ENCODE measurements around the gene TMPRSS2. TPM values are rescaled to one million over a fixed set of nuclear protein-coding genes. Genes with fewer than 3 reads are reported as not detected.

The TMPRSS2 gene
- total RNA-seq, 1 experiment from 2014 or later, result not detected

- ChIA-PET POLR2A (no interaction called here), CTCF (interaction anchor here (0.6 to 0.9 kb wide), 2 partner anchors 25 to 46 kb away, joined by 3 read pairs; no protein-coding TSS in a partner anchor)
- no peaks in the 10 kb centered on the region for H3K4me1 Mint-ChIP-seq (ENCODE audit: insufficient read depth, unreplicated experiment)
- no TSS peak for BruUV-seq (replicated peaks)
- no peak overlapping the region for H3K27ac Mint-ChIP-seq (ENCODE audit: low read depth, unreplicated experiment)
- H3K27me3 Mint-ChIP-seq (ENCODE audit: insufficient read depth, unreplicated experiment), result no peaks in the 10 kb centered on the region
- H3K9me3 Mint-ChIP-seq (ENCODE audit: unreplicated experiment), result no peaks in the 10 kb centered on the region
- no peak for TF ChIP-seq CTCF (IDR thresholded peaks at IDR 0.05; ENCODE audit: unreplicated experiment)
- no peak overlapping the region for H3K4me3 Mint-ChIP-seq (ENCODE audit: unreplicated experiment)
- intact Hi-C loops (cut with micrococcal nuclease), result no loop called here
- no peak for DNase-seq (ENCODE audit: unreplicated experiment)
- no peaks in the 10 kb centered on the region for H3K36me3 Mint-ChIP-seq (ENCODE audit: insufficient read depth, unreplicated experiment)
Measured at GRCh38 chr21:41519806-41520559, 12.0 kb upstream of the TMPRSS2 start.

- Mint-ChIP-seq H3K4me1 (ENCODE audit: insufficient read depth, unreplicated experiment) (no peaks in the 10 kb centered on the region), H3K36me3 (ENCODE audit: insufficient read depth, unreplicated experiment) (no peaks in the 10 kb centered on the region), H3K27me3 (ENCODE audit: insufficient read depth, unreplicated experiment) (no peaks in the 10 kb centered on the region), H3K9me3 (ENCODE audit: unreplicated experiment) (no peaks in the 10 kb centered on the region), H3K4me3 (ENCODE audit: unreplicated experiment) (no peak overlapping the region), H3K27ac (ENCODE audit: low read depth, unreplicated experiment) (no peak overlapping the region)
- ChIA-PET POLR2A (no interaction called here), CTCF (no interaction called here)
- intact Hi-C loops (cut with micrococcal nuclease), result no loop called here
- DNase-seq (ENCODE audit: unreplicated experiment), result no peak
- TF ChIP-seq CTCF (IDR thresholded peaks at IDR 0.05; ENCODE audit: unreplicated experiment), result no peak
- no TSS peak for BruUV-seq (replicated peaks)
Measured at GRCh38 chr21:41518757-41519156, 10.8 kb upstream of the TMPRSS2 start.

- CTCF ChIA-PET, result no interaction called here
Measured at GRCh38 chr21:41511858-41512257, 3.9 kb upstream of the TMPRSS2 start.

GRCh38 chr21:41510500-41510899 is 2.5 kb upstream of the TMPRSS2 start:
- TF ChIP-seq CTCF (IDR thresholded peaks at IDR 0.05; ENCODE audit: unreplicated experiment), result no peak
- Mint-ChIP-seq H3K4me1 (ENCODE audit: insufficient read depth, unreplicated experiment) (no peaks in the 10 kb centered on the region), H3K27me3 (ENCODE audit: insufficient read depth, unreplicated experiment) (peaks cover 46% of the 10 kb centered on the region), H3K9me3 (ENCODE audit: unreplicated experiment) (no peaks in the 10 kb centered on the region), H3K27ac (ENCODE audit: low read depth, unreplicated experiment) (no peak overlapping the region), H3K4me3 (ENCODE audit: unreplicated experiment) (no peak overlapping the region), H3K36me3 (ENCODE audit: insufficient read depth, unreplicated experiment) (no peaks in the 10 kb centered on the region)
- intact Hi-C loops (cut with micrococcal nuclease), result no loop called here
- no peak for DNase-seq (ENCODE audit: unreplicated experiment)
- no TSS peak for BruUV-seq (replicated peaks)
- ChIA-PET POLR2A (interaction anchor here (0.9 kb wide), 1 partner anchor 9 kb away, joined by 3 read pairs; no protein-coding TSS in a partner anchor), CTCF (no interaction called here)

More at GRCh38 chr21:41511858-41512257, 3.9 kb upstream of the TMPRSS2 start:
- H3K27me3 Mint-ChIP-seq (ENCODE audit: insufficient read depth, unreplicated experiment), result peaks cover 32% of the 10 kb centered on the region
- no peaks in the 10 kb centered on the region for H3K36me3 Mint-ChIP-seq (ENCODE audit: insufficient read depth, unreplicated experiment)
- no TSS peak for BruUV-seq (replicated peaks)
- intact Hi-C loops (cut with micrococcal nuclease), result no loop called here
- H3K27ac Mint-ChIP-seq (ENCODE audit: low read depth, unreplicated experiment), result no peak overlapping the region
- DNase-seq (ENCODE audit: unreplicated experiment), result no peak
- no peaks in the 10 kb centered on the region for H3K4me1 Mint-ChIP-seq (ENCODE audit: insufficient read depth, unreplicated experiment)
- H3K4me3 Mint-ChIP-seq (ENCODE audit: unreplicated experiment), result no peak overlapping the region
- POLR2A ChIA-PET, result no interaction called here
- TF ChIP-seq CTCF (IDR thresholded peaks at IDR 0.05; ENCODE audit: unreplicated experiment), result no peak
- no peaks in the 10 kb centered on the region for H3K9me3 Mint-ChIP-seq (ENCODE audit: unreplicated experiment)

Data from MCF 10A (cell line).